Upper lobe of left lung (tissue), 4 donors: Measurements from ENCODE around the gene LRCOL1.

Source experiments
- EP300 ChIP-seq, 4 donors: sonication (generic); formaldehyde crosslinking; IDR thresholded peaks; one replicate each; pipeline ENCODE4 v1.5.1; 2017; ENCODE audit warnings: antibody characterized with exemption in 4 of 4, control low read depth in 2 of 4
- POLR2A ChIP-seq, 4 donors: fragments of 450-650 bp; IDR thresholded peaks; one replicate each; pipeline ENCODE4 v1.5.1; 2016 to 2017; ENCODE audit warnings: antibody characterized with exemption in 4 of 4, mild to moderate bottlenecking in 2 of 4
- POLR2AphosphoS5 ChIP-seq, 2 donors: sonication (generic); formaldehyde crosslinking; IDR thresholded peaks; one replicate each; pipeline ENCODE4 v1.5.1; 2017; ENCODE audit warnings: antibody characterized with exemption in 2 of 2
- TF ChIP-seq, protein P1 (sequence below), 6 experiments: fragments of 450-650 bp in 4 of 6; fragments of 200-600 bp in 2 of 6; sonication (generic) in 2 of 6; IDR thresholded peaks; one replicate each; pipeline ENCODE4 v1.5.1; 2016 to 2019; ENCODE audit warnings: antibody characterized with exemption in 6 of 6

GRCh38 chr12:132584429-132584828 lies 26.0 kb downstream of the LRCOL1 start:
- TF ChIP-seq, protein P1, sequence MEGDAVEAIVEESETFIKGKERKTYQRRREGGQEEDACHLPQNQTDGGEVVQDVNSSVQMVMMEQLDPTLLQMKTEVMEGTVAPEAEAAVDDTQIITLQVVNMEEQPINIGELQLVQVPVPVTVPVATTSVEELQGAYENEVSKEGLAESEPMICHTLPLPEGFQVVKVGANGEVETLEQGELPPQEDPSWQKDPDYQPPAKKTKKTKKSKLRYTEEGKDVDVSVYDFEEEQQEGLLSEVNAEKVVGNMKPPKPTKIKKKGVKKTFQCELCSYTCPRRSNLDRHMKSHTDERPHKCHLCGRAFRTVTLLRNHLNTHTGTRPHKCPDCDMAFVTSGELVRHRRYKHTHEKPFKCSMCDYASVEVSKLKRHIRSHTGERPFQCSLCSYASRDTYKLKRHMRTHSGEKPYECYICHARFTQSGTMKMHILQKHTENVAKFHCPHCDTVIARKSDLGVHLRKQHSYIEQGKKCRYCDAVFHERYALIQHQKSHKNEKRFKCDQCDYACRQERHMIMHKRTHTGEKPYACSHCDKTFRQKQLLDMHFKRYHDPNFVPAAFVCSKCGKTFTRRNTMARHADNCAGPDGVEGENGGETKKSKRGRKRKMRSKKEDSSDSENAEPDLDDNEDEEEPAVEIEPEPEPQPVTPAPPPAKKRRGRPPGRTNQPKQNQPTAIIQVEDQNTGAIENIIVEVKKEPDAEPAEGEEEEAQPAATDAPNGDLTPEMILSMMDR (IDR thresholded peaks at IDR 0.05) = no peak
- TF ChIP-seq EP300 (IDR thresholded peaks at IDR 0.05) = no peak
- TF ChIP-seq POLR2AphosphoS5 (IDR thresholded peaks at IDR 0.05) = no peak
- TF ChIP-seq POLR2A (IDR thresholded peaks at IDR 0.05) = no peak
